Neural cell (in vitro differentiated cells): ENCODE results near the gene GRIP1.

Experiments used
- POLR2AphosphoS5 ChIP-seq: IDR thresholded peaks from 2 replicates; pipeline ENCODE4 v1.6.1; 2012
- RAD21 ChIP-seq: fragments of 450-650 bp; conservative IDR thresholded peaks from 2 replicates; pipeline ENCODE4 v1.6.1; 2014; ENCODE audit warnings: antibody characterized with exemption, mild to moderate bottlenecking, moderate library complexity
- SMC3 ChIP-seq: fragments of 450-650 bp; conservative IDR thresholded peaks from 2 replicates; pipeline ENCODE4 v1.6.1; 2014; ENCODE audit warnings: antibody characterized with exemption, mild to moderate bottlenecking, moderate library complexity; ENCODE audit not compliant: poor library complexity
- TF ChIP-seq, protein P1 (sequence below): fragments of 450-650 bp; IDR thresholded peaks from 2 replicates; pipeline ENCODE4 v1.5.1; 2014; ENCODE audit warnings: antibody characterized with exemption, mild to moderate bottlenecking, moderate library complexity; ENCODE audit not compliant: poor library complexity, severe bottlenecking
- TF ChIP-seq, protein P2 (sequence below): IDR thresholded peaks from 2 replicates; pipeline ENCODE4 v1.6.1; 2012; ENCODE audit warnings: borderline replicate concordance

DNA sequence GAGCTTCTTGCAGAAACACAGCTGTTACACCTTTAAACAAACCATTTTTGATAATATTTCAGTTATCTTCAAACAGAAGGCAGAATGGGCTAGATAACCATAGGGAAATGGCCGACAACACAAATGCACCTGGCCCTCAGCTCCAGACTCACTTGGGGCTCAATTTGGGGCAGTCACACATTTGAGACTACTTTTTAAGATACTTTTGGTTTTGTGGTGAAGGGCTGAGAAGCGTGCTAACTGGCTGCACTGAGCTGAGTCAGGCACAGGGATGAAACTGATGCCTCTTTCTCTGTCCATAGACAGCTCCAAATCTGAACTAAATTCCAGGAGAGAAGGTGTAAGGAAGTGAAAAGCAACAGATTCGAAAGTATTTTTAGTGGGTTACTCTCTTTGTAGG lies 18.5 kb upstream of the GRIP1 start:
- TF ChIP-seq, protein P1, sequence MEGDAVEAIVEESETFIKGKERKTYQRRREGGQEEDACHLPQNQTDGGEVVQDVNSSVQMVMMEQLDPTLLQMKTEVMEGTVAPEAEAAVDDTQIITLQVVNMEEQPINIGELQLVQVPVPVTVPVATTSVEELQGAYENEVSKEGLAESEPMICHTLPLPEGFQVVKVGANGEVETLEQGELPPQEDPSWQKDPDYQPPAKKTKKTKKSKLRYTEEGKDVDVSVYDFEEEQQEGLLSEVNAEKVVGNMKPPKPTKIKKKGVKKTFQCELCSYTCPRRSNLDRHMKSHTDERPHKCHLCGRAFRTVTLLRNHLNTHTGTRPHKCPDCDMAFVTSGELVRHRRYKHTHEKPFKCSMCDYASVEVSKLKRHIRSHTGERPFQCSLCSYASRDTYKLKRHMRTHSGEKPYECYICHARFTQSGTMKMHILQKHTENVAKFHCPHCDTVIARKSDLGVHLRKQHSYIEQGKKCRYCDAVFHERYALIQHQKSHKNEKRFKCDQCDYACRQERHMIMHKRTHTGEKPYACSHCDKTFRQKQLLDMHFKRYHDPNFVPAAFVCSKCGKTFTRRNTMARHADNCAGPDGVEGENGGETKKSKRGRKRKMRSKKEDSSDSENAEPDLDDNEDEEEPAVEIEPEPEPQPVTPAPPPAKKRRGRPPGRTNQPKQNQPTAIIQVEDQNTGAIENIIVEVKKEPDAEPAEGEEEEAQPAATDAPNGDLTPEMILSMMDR, result no peak
- TF ChIP-seq POLR2AphosphoS5 (no peak), RAD21 (no peak), SMC3 (no peak)
- TF ChIP-seq, protein P2, sequence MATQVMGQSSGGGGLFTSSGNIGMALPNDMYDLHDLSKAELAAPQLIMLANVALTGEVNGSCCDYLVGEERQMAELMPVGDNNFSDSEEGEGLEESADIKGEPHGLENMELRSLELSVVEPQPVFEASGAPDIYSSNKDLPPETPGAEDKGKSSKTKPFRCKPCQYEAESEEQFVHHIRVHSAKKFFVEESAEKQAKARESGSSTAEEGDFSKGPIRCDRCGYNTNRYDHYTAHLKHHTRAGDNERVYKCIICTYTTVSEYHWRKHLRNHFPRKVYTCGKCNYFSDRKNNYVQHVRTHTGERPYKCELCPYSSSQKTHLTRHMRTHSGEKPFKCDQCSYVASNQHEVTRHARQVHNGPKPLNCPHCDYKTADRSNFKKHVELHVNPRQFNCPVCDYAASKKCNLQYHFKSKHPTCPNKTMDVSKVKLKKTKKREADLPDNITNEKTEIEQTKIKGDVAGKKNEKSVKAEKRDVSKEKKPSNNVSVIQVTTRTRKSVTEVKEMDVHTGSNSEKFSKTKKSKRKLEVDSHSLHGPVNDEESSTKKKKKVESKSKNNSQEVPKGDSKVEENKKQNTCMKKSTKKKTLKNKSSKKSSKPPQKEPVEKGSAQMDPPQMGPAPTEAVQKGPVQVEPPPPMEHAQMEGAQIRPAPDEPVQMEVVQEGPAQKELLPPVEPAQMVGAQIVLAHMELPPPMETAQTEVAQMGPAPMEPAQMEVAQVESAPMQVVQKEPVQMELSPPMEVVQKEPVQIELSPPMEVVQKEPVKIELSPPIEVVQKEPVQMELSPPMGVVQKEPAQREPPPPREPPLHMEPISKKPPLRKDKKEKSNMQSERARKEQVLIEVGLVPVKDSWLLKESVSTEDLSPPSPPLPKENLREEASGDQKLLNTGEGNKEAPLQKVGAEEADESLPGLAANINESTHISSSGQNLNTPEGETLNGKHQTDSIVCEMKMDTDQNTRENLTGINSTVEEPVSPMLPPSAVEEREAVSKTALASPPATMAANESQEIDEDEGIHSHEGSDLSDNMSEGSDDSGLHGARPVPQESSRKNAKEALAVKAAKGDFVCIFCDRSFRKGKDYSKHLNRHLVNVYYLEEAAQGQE, result no peak
